ENCODE data around the gene DNAAF5. TPM values are rescaled to one million over a fixed set of nuclear protein-coding genes. Genes with fewer than 3 reads are reported as not detected.
"Not testable (repeated sequence)": the region's sequence is repeated elsewhere in the genome, so short reads cannot be mapped to it uniquely, and the experiment has no call there.

DNAAF5 gene
- total and polyA plus RNA-seq, 2 experiments from 2014 or later: 32.7 to 93.8 TPM

DNA sequence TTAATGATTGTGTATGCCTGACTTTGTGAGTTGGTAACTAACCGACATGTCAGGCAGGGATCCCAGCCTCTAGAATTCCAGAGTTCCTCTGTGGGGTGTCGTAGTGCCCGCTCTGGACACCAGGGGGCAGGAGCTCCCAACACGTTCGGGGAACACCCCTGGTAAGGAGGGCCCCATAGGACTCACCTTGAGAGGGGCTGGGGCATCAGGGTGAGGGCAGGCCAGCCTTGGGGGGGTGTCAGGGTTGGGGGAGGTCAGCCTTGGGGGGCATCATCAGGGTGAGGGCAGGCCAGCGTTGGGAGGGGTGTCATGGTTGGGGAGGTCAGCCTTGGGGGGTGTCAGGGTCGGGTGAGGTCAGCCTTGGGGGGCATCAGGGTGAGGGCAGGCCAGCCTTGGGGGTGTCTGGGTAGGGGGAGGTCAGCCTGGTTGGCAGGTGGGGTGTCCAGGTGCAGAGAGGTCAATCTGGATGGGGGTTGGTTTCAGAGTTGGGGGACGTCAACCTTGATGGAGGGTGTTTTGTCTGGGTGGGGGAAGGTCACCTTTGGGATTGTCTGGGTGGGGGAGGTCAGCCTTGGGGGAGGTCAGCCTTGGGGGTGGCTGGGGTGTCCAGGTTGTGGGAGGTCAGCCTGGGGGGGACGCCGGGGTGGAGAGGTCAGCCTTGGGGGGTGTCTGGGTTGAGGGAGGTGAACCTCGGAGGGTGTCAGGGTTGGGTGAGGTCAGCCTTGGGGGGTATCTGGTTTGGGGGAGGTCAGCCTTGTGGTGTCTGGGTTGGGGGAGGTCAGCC is 60.2 kb downstream of the DNAAF5 start:
- Histone ChIP-seq H3K4me1 (ENCODE audit: low read depth) (no peaks in the 10 kb centered on the region), H3K4me3 (no peak overlapping the region), H3K27me3 (no peaks in the 10 kb centered on the region), H3K9me3 (ENCODE audit: low read depth) (no peaks in the 10 kb centered on the region), H3K27ac (no peak overlapping the region), H3K36me3 (peaks cover 17% of the 10 kb centered on the region)
- peak; percentile 67 to 80 for DNase-seq (ENCODE audit: low read depth in 1 of 2, low spot score in 1 of 2)
- TF ChIP-seq, protein P1, sequence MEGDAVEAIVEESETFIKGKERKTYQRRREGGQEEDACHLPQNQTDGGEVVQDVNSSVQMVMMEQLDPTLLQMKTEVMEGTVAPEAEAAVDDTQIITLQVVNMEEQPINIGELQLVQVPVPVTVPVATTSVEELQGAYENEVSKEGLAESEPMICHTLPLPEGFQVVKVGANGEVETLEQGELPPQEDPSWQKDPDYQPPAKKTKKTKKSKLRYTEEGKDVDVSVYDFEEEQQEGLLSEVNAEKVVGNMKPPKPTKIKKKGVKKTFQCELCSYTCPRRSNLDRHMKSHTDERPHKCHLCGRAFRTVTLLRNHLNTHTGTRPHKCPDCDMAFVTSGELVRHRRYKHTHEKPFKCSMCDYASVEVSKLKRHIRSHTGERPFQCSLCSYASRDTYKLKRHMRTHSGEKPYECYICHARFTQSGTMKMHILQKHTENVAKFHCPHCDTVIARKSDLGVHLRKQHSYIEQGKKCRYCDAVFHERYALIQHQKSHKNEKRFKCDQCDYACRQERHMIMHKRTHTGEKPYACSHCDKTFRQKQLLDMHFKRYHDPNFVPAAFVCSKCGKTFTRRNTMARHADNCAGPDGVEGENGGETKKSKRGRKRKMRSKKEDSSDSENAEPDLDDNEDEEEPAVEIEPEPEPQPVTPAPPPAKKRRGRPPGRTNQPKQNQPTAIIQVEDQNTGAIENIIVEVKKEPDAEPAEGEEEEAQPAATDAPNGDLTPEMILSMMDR (IDR thresholded peaks at IDR 0.05; ENCODE audit: low read depth, low read length): peak; percentile 95

DNA sequence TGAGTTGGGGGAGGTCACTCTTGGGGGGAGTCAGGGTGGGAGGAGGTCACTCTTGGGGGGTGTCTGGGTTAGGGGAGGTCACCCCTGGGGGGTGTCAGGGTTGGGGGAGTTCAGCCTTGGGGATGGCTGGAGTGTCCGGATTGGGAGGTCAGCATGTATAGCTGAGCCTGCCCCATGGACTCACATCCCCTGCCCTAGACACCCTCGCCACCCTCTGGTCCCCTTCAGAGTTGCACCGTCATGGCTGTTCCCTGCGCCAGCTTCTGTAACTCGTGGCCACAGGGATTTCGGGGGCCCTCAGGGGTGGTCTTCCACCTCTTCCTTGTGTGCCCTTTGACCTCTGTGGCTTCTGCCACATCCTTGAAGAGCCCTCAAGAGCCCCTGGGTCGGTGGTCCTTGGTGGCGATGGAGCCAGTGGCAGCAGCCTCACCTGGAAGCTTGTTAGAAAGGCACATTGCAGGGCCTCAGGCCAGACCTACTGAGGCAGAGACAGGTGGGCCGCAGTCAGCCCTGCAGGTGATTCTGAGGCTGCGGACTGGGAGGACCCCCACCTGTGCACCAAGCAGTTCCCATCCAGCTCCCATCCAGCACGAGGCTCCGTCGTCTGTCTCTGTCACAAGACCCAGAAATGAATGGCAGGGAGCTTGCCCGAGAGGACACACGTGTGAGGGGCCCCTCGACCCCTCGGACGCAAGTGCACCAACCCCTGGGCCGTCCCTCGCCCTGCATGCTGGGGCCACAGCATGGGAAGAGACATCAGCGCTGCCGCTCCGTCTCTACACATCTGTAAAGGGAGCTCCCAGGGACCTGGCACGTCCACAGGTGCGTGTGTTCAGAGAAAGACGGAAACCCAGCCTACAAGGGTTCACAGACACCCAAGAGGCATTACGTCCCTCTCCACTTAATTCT is 61.1 kb downstream of the DNAAF5 start:
- no peak for DNase-seq (ENCODE audit: low read depth in 1 of 2, low spot score in 1 of 2)
- Histone ChIP-seq H3K9me3 (ENCODE audit: low read depth) (no peaks in the 10 kb centered on the region), H3K27me3 (no peaks in the 10 kb centered on the region), H3K27ac (no peak overlapping the region), H3K4me1 (ENCODE audit: low read depth) (no peaks in the 10 kb centered on the region), H3K36me3 (peaks cover 17% of the 10 kb centered on the region), H3K4me3 (no peak overlapping the region)
- TF ChIP-seq, protein P1 (IDR thresholded peaks at IDR 0.05; ENCODE audit: low read depth, low read length): no peak

DNA sequence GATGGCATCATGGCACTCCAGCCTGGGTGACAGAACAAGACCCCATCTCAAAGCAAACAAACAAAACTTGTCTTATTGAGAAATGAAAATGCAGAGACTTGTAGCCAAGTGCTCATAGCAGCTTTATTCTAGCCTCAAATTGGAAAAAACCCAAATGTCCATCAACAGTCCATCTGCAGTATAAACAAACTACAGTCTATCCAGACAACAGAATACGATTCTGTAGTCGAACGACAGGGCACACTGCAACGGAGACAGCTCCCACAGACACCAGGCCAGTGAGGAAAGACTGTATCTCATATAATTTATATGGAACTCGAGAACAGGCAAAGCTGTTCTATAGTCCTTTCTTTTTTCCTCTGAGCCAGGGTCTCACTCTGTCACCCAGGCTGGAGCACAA is 65.0 kb downstream of the DNAAF5 start:
- H3K9me3 ChIP-seq (ENCODE audit: low read depth): no peaks in the 10 kb centered on the region
- H3K4me1 ChIP-seq (ENCODE audit: low read depth): no peaks in the 10 kb centered on the region
- H3K27me3 ChIP-seq: no peaks in the 10 kb centered on the region
- peaks cover 3% of the 10 kb centered on the region for H3K36me3 ChIP-seq
- no peak for DNase-seq (ENCODE audit: low read depth in 1 of 2, low spot score in 1 of 2)
- no peak overlapping the region for H3K4me3 ChIP-seq
- no peak overlapping the region for H3K27ac ChIP-seq
- TF ChIP-seq, protein P1 (IDR thresholded peaks at IDR 0.05; ENCODE audit: low read depth, low read length): no peak

DNA sequence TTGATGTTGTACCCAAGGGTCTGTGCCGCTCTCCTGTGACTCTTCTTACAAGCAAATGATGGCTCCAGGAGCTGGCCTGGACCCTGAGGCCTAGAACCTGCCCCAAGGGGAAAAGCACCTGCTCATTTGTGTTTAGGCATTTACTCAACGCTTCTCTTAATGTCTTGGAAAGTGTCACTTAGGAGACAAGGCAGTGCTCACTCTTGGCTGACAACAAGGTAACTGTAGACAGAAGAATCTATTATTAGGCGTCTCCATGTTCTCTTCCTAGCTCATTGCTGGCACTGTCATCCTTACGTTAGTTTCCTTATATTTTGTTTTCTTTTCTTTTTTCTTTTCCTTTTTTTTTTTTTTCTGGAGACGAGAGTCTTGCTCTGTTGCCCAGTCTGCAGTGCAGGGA is 67.7 kb downstream of the DNAAF5 start:
- no peak overlapping the region for H3K4me3 ChIP-seq
- H3K27ac ChIP-seq: peak overlapping the region; percentile 48
- H3K27me3 ChIP-seq: no peaks in the 10 kb centered on the region
- H3K9me3 ChIP-seq (ENCODE audit: low read depth): no peaks in the 10 kb centered on the region
- TF ChIP-seq, protein P1 (IDR thresholded peaks at IDR 0.05; ENCODE audit: low read depth, low read length): no peak
- H3K4me1 ChIP-seq (ENCODE audit: low read depth): no peaks in the 10 kb centered on the region
- no peaks in the 10 kb centered on the region for H3K36me3 ChIP-seq
- DNase-seq (ENCODE audit: low read depth in 1 of 2, low spot score in 1 of 2): no peak

DNA sequence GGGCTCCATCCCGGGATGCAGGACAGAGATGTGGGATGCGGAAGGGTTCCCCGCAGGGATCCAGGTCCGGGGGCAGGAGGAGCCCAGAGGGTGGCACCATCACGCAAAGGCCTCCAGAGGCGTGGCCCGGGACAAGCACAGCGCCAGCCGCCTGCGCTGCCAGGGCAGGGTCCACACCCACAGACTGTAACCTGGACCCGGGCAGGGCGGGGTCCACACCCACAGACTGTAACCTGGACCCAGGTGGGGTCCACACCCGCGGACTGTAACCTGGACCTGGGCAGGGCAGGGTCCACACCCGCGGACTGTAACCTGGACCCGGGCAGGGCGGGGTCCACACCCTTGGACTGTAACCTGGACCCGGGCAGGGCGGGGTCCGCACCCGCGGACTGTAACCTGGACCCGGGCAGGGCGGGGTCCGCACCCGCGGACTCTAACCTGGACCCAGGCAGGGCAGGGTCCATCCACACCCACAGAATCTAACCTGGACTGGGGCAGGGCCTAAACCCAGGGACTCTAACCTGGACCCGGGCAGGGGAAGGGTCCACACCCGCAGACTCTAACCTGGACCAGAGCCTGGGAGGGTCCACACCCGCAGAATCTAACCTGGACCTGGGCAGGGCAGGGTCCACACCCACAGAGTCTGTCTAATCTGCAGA is 68.3 kb downstream of the DNAAF5 start:
- no peak overlapping the region for H3K4me3 ChIP-seq
- TF ChIP-seq, protein P1 (IDR thresholded peaks at IDR 0.05; ENCODE audit: low read depth, low read length): no peak
- DNase-seq (ENCODE audit: low read depth in 1 of 2, low spot score in 1 of 2): no peak
- no peak overlapping the region for H3K27ac ChIP-seq
- no peaks in the 10 kb centered on the region for H3K4me1 ChIP-seq (ENCODE audit: low read depth)
- no peaks in the 10 kb centered on the region for H3K9me3 ChIP-seq (ENCODE audit: low read depth)
- no peaks in the 10 kb centered on the region for H3K27me3 ChIP-seq
- no peaks in the 10 kb centered on the region for H3K36me3 ChIP-seq

DNA sequence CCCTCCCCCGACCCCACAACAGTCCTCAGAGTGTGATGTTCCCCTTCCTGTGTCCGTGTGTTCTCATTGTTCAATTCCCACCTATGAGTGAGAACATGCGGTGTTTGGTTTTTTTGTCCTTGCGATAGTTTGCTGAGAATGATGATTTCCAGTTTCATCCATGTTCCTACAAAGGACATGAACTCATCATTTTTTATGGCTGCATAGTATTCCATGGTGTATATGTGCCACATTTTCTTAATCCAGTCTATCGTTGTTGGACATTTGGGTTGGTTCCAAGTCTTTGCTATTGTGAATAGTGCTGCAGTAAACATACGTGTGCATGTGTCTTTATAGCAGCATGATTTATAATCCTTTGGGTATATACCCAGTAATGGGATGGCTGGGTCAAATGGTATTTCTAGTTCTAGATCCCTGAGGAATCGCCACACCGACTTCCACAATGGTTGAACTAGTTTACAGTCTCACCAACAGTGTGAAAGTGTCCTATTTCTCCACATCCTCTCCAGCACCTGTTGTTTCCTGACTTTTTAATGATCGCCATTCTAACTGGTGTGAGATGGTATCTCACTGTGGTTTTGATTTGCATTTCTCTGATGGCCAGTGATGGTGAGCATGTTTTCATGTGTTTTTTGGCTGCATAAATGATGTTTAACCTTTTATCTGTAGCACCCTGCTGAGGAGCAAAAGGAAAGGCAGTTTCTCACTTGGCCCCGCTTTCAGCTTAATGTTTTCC is 70.1 kb downstream of the DNAAF5 start:
- DNase-seq (ENCODE audit: low read depth in 1 of 2, low spot score in 1 of 2); H3K36me3 ChIP-seq; H3K4me1 ChIP-seq (ENCODE audit: low read depth); H3K4me3 ChIP-seq; H3K27ac ChIP-seq; H3K27me3 ChIP-seq; H3K9me3 ChIP-seq (ENCODE audit: low read depth): not testable (repeated sequence)
